Osteoblast (primary cell): ENCODE data around the gene NAIF1. TPM values are rescaled to one million over a fixed set of nuclear protein-coding genes. Genes with fewer than 3 reads are reported as not detected.

Experiments used
- DNase-seq: peaks from one replicate; pipeline ENCODE4 v3.0.0; 2011; ENCODE audit warnings: low spot score, mixed read lengths; ENCODE audit not compliant: insufficient read length; ENCODE audit errors: missing footprints
- H2AFZ ChIP-seq: 2 replicates; pipeline ENCODE4 v1.6.0; 2011; ENCODE audit warnings: mild to moderate bottlenecking, low read length
- H3K27ac ChIP-seq: 2 replicates; pipeline ENCODE4 v1.5.1; 2011; ENCODE audit warnings: mild to moderate bottlenecking, low read depth, low read length, moderate library complexity
- H3K27me3 ChIP-seq: 2 replicates; pipeline ENCODE4 v1.6.0; 2012; ENCODE audit warnings: mild to moderate bottlenecking, control low read depth, inconsistent platforms, low read length, moderate library complexity; ENCODE audit not compliant: insufficient read depth
- H3K36me3 ChIP-seq: 2 replicates; pipeline ENCODE4 v1.5.1; 2011; ENCODE audit warnings: mild to moderate bottlenecking, low read length, control low read depth, moderate library complexity; ENCODE audit not compliant: insufficient read depth
- H3K4me1 ChIP-seq: 2 replicates; pipeline ENCODE4 v1.5.1; 2011; ENCODE audit warnings: mild to moderate bottlenecking, low read length, control low read depth, moderate library complexity; ENCODE audit not compliant: insufficient read depth
- H3K4me2 ChIP-seq: 2 replicates; pipeline ENCODE4 v1.6.0; 2011; ENCODE audit warnings: mild to moderate bottlenecking, low read length; ENCODE audit not compliant: insufficient read depth
- H3K4me3 ChIP-seq: fragments of 200-600 bp; sonication (generic); 3 replicates; pipeline ENCODE4 v1.5.1; 2012; ENCODE audit warnings: mild to moderate bottlenecking, low read length, inconsistent platforms; ENCODE audit not compliant: insufficient read depth
- H3K79me2 ChIP-seq: 2 replicates; pipeline ENCODE4 v1.6.0; 2012; ENCODE audit warnings: mild to moderate bottlenecking, low read length, control low read depth, inconsistent platforms; ENCODE audit not compliant: insufficient read depth
- H3K9me3 ChIP-seq: 2 replicates; pipeline ENCODE4 v1.5.1; 2011; ENCODE audit warnings: low read depth, low read length, control low read depth
- H4K20me1 ChIP-seq: 2 replicates; pipeline ENCODE4 v1.6.0; 2012; ENCODE audit warnings: mild to moderate bottlenecking, low read length, control low read depth; ENCODE audit not compliant: insufficient read depth
- CTCF ChIP-seq: IDR thresholded peaks from 2 replicates; pipeline ENCODE4 v1.5.1; 2011; ENCODE audit warnings: mild to moderate bottlenecking, low read depth, low read length, moderate library complexity; ENCODE audit errors: extremely low read depth
- total RNA-seq: library from RNA; depleted of rRNA; stranded (reverse); fragments of >200 nt; gene quantifications from 2 replicates; pipeline ENCODE4 v1.2.3, GENCODE V29; 2012

NAIF1 gene
- total RNA-seq, 1 donor, result 10.1 TPM

GRCh38 chr9:128087262-128087661 lies 20.1 kb upstream of the NAIF1 start:
- no peaks in the 10 kb centered on the region for H3K36me3 ChIP-seq
- H3K4me3 ChIP-seq, result no peak overlapping the region
- no peak overlapping the region for H2AFZ ChIP-seq
- no peak overlapping the region for H3K4me2 ChIP-seq
- no peak overlapping the region for H3K27ac ChIP-seq
- peaks cover 18% of the 10 kb centered on the region for H3K4me1 ChIP-seq
- no peaks in the 10 kb centered on the region for H4K20me1 ChIP-seq
- H3K27me3 ChIP-seq, result no peaks in the 10 kb centered on the region
- DNase-seq, result no peak
- no peaks in the 10 kb centered on the region for H3K9me3 ChIP-seq
- TF ChIP-seq CTCF, result no peak
- H3K79me2 ChIP-seq, result peaks cover 76% of the 10 kb centered on the region

- TF ChIP-seq CTCF, result no peak
- Histone ChIP-seq H3K4me1 (peaks cover 20% of the 10 kb centered on the region), H3K4me3 (no peak overlapping the region), H2AFZ (no peak overlapping the region), H4K20me1 (peaks cover 3% of the 10 kb centered on the region), H3K79me2 (peaks cover 69% of the 10 kb centered on the region), H3K27me3 (no peaks in the 10 kb centered on the region), H3K9me3 (no peaks in the 10 kb centered on the region), H3K36me3 (no peaks in the 10 kb centered on the region), H3K4me2 (no peak overlapping the region), H3K27ac (no peak overlapping the region)
- no peak for DNase-seq
Observed at GRCh38 chr9:128085943-128086342, 18.8 kb upstream of the NAIF1 start.

- Histone ChIP-seq H3K27me3 (no peaks in the 10 kb centered on the region), H2AFZ (no peak overlapping the region), H3K9me3 (no peaks in the 10 kb centered on the region), H3K4me3 (no peak overlapping the region), H3K27ac (no peak overlapping the region), H3K4me1 (peaks cover 22% of the 10 kb centered on the region), H4K20me1 (peaks cover 3% of the 10 kb centered on the region), H3K4me2 (no peak overlapping the region), H3K79me2 (peaks cover 65% of the 10 kb centered on the region), H3K36me3 (no peaks in the 10 kb centered on the region)
- no peak for TF ChIP-seq CTCF
- DNase-seq, result peak; percentile 69
Observed at GRCh38 chr9:128084746-128085145, 17.6 kb upstream of the NAIF1 start.

GRCh38 chr9:128082151-128082550 lies 15.0 kb upstream of the NAIF1 start:
- H4K20me1 ChIP-seq, result peaks cover 7% of the 10 kb centered on the region
- DNase-seq, result no peak
- peaks cover 60% of the 10 kb centered on the region for H3K79me2 ChIP-seq
- H3K27ac ChIP-seq, result peak overlapping the region; percentile 82
- no peaks in the 10 kb centered on the region for H3K36me3 ChIP-seq
- no peak for TF ChIP-seq CTCF
- no peak overlapping the region for H3K4me3 ChIP-seq
- no peaks in the 10 kb centered on the region for H3K27me3 ChIP-seq
- peaks cover 38% of the 10 kb centered on the region for H3K4me1 ChIP-seq
- H2AFZ ChIP-seq, result no peak overlapping the region
- H3K9me3 ChIP-seq, result no peaks in the 10 kb centered on the region
- H3K4me2 ChIP-seq, result no peak overlapping the region
